Transverse colon (tissue), 4 donors: ENCODE measurements around the gene STX7.

Experiments
- CTCF ChIP-seq, 5 experiments: fragments of 200-600 bp in 3 of 5; fragments of 450-650 bp in 2 of 5; sonication (generic) in 3 of 5; IDR thresholded peaks; 1 replicate in 2 of 5; 2 replicates in 3 of 5; pipeline ENCODE4 v1.5.1; 2016 to 2017; ENCODE audit warnings: antibody characterized with exemption in 5 of 5, inconsistent platforms in 3 of 5, mild to moderate bottlenecking in 2 of 5, moderate library complexity in 1 of 5
- EP300 ChIP-seq: sonication (generic); formaldehyde crosslinking; IDR thresholded peaks from one replicate; pipeline ENCODE4 v1.6.1; 2017; ENCODE audit warnings: antibody characterized with exemption, low read depth
- POLR2A ChIP-seq: fragments of 450-650 bp; IDR thresholded peaks from one replicate; pipeline ENCODE4 v1.6.1; 2016; ENCODE audit warnings: antibody characterized with exemption, mild to moderate bottlenecking, moderate library complexity
- POLR2AphosphoS5 ChIP-seq, 3 donors: sonication (generic); formaldehyde crosslinking; IDR thresholded peaks; one replicate each; pipeline ENCODE4 v1.6.1; 2016; ENCODE audit warnings: antibody characterized with exemption in 3 of 3

- TF ChIP-seq CTCF (IDR thresholded peaks at IDR 0.05) (no peak), POLR2A (no peak), POLR2AphosphoS5 (IDR thresholded peaks at IDR 0.05) (no peak), EP300 (no peak)
These were observed 37.0 kb downstream of the STX7 start for GRCh38 chr6:132475925-132476324.
